NB4 (cell line): Measurements from ENCODE around the gene RERE.

Experiments used
- DNase-seq: peaks from one replicate; pipeline ENCODE4 v3.0.0; 2010; ENCODE audit warnings: low read depth
- H3K4me3 ChIP-seq: one replicate; pipeline ENCODE4 v1.5.1; 2011; ENCODE audit warnings: mild to moderate bottlenecking, low read depth, low read length, moderate library complexity
- CTCF ChIP-seq: IDR thresholded peaks from one replicate; pipeline ENCODE4 v1.5.1; 2012; ENCODE audit warnings: low read depth, low read length
- MAX ChIP-seq: IDR thresholded peaks from 2 replicates; pipeline ENCODE4 v1.6.1; 2011; ENCODE audit warnings: low read depth, low read length
- MYC ChIP-seq: IDR thresholded peaks from 2 replicates; pipeline ENCODE4 v1.6.1; 2011; ENCODE audit warnings: low read depth, low read length
- POLR2A ChIP-seq: IDR thresholded peaks from 2 replicates; pipeline ENCODE4 v1.6.1; 2011; ENCODE audit warnings: mild to moderate bottlenecking; ENCODE audit not compliant: insufficient read length; ENCODE audit errors: extremely low read depth

RERE gene

GRCh38 chr1:8311068-8311718, 506.2 kb downstream of the RERE start:
- DNase-seq = no peak
- TF ChIP-seq MAX = no peak
- TF ChIP-seq CTCF = no peak
- TF ChIP-seq POLR2A = no peak
- TF ChIP-seq MYC = no peak

GRCh38 chr1:8307628-8308027, 509.8 kb downstream of the RERE start:
- no peak overlapping the region for H3K4me3 ChIP-seq
- no peak for TF ChIP-seq POLR2A
- TF ChIP-seq MAX = no peak
- no peak for TF ChIP-seq MYC
- TF ChIP-seq CTCF = no peak
- DNase-seq = no peak

More at GRCh38 chr1:8311068-8311718, 506.2 kb downstream of the RERE start:
- no peak overlapping the region for H3K4me3 ChIP-seq

- TF ChIP-seq MAX = no peak
- TF ChIP-seq CTCF = no peak
- TF ChIP-seq MYC = no peak
- TF ChIP-seq POLR2A = no peak
- DNase-seq = no peak
- no peak overlapping the region for H3K4me3 ChIP-seq
Observed at GRCh38 chr1:8303876-8304275, 513.6 kb downstream of the RERE start.

- no peak for DNase-seq
- H3K4me3 ChIP-seq = no peak overlapping the region
- TF ChIP-seq MAX (no peak), MYC (no peak)
Observed at GRCh38 chr1:8303141-8303540, 514.3 kb downstream of the RERE start.
